ENCODE data around the gene SSX2IP. TPM values are rescaled to one million over a fixed set of nuclear protein-coding genes. Genes with fewer than 3 reads are reported as not detected.
A peak's percentile ranks its signal among the peaks of the same experiment; 100 is the strongest.

SSX2IP gene
- total RNA-seq, 1 experiment from 2014 or later = 28.0 TPM

- no peaks in the 10 kb centered on the region for H3K27me3 ChIP-seq (ENCODE audit: low read length)
- ChIA-PET CTCF (no interaction called here), POLR2A (ENCODE audit: unreplicated experiment) (interaction anchor here (0.6 kb wide), 1 partner anchor 177 kb away, joined by 3 read pairs; no protein-coding TSS in a partner anchor)
- no peaks in the 10 kb centered on the region for H3K9me2 ChIP-seq (replicated peaks; ENCODE audit: low read length)
- H3K4me1 ChIP-seq (ENCODE audit: insufficient read depth, low read length) = peaks cover 37% of the 10 kb centered on the region
- H3F3A ChIP-seq (ENCODE audit: low read length, unreplicated experiment) = peaks cover 15% of the 10 kb centered on the region
- no TSS peak for BruUV-seq (replicated peaks)
- H3K9ac ChIP-seq (ENCODE audit: low read length) = peak overlapping the region; percentile 71
- peak overlapping the region; percentile 47 for H3K4me3 ChIP-seq (ENCODE audit: low read length)
- no peak for TF ChIP-seq EZH2 (IDR thresholded peaks at IDR 0.05; ENCODE audit: low read length, unreplicated experiment)
- TF ChIP-seq CTCF (conservative IDR thresholded peaks at IDR 0.05; ENCODE audit: low read depth, low read length) = no peak
- TF ChIP-seq EZH2phosphoT487 (IDR thresholded peaks at IDR 0.05; ENCODE audit: borderline replicate concordance, low read length) = no peak
- peak overlapping the region; percentile 97 for H3K27ac ChIP-seq (ENCODE audit: low read length)
- no peaks in the 10 kb centered on the region for H3K36me3 ChIP-seq (ENCODE audit: low read depth, low read length)
- DNase-seq (peak; percentile 92), ATAC-seq (peak; percentile 64)
- no peaks in the 10 kb centered on the region for H4K20me1 ChIP-seq (ENCODE audit: low read length)
- no peaks in the 10 kb centered on the region for H3K9me3 ChIP-seq (ENCODE audit: low read length)
- peak overlapping the region; percentile 71 for H2AFZ ChIP-seq (ENCODE audit: low read length)
- H3K79me2 ChIP-seq (ENCODE audit: low read length) = no peaks in the 10 kb centered on the region
- intact Hi-C loops (cut with micrococcal nuclease) = loop anchor here (2.0 kb wide), 2 partner anchors 24 to 92 kb away; partner anchors contain the start of genes CTBS, GNG5 and SPATA1
- H3K4me2 ChIP-seq (ENCODE audit: low read length) = peak overlapping the region; percentile 84
Measured at GRCh38 chr1:84598846-84599741, 91.2 kb downstream of the SSX2IP start.

DNA sequence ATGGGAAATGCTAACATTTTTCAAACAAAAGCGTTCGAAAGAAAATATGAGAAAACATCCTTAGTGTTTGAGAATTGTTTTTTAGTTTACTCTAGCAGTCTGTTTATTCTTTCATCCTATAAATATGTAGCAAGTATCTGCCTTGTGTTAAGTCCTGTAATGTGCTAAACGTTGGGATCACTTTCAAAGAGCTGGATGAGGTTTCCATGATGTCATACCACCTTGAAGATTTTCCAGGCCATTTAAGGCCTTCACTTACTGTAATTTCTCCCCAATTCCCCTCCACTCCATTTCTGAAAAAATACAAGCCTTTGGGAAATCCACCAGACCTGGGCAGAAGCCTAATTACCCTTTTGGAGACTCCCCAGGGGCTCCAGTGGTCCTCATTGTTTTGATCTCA is 91.8 kb downstream of the SSX2IP start:
- no peaks in the 10 kb centered on the region for H3K9me3 ChIP-seq (ENCODE audit: low read length)

More for the DNA sequence above, 91.8 kb downstream of the SSX2IP start:
- Histone ChIP-seq H4K20me1 (ENCODE audit: low read length) (no peaks in the 10 kb centered on the region), H3K4me3 (ENCODE audit: low read length) (peak overlapping the region; percentile 47; the same call in 1 of the 2 replicates), H3K9me2 (replicated peaks; ENCODE audit: low read length) (no peaks in the 10 kb centered on the region), H3F3A (ENCODE audit: low read length, unreplicated experiment) (peaks cover 13% of the 10 kb centered on the region), H3K27me3 (ENCODE audit: low read length) (no peaks in the 10 kb centered on the region), H3K4me2 (ENCODE audit: low read length) (peak overlapping the region; percentile 84), H3K4me1 (ENCODE audit: insufficient read depth, low read length) (peaks cover 34% of the 10 kb centered on the region), H3K27ac (ENCODE audit: low read length) (peak overlapping the region; percentile 97), H3K36me3 (ENCODE audit: low read depth, low read length) (0 out of 2 replicates have a peak, but pooled peaks cover 3% of the 10 kb centered on the region), H3K79me2 (ENCODE audit: low read length) (no peaks in the 10 kb centered on the region), H2AFZ (ENCODE audit: low read length) (peak overlapping the region; percentile 71), H3K9ac (ENCODE audit: low read length) (peak overlapping the region; percentile 71)
- no TSS peak for BruUV-seq (replicated peaks)
- CTCF ChIA-PET = no interaction called here
- intact Hi-C loops (cut with micrococcal nuclease) = loop anchor here (2.0 kb wide), 2 partner anchors 24 to 92 kb away; partner anchors contain the start of genes CTBS, GNG5 and SPATA1
- POLR2A ChIA-PET (ENCODE audit: unreplicated experiment) = no interaction called here
- ATAC-seq (no peak), DNase-seq (no peak)
- TF ChIP-seq CTCF (conservative IDR thresholded peaks at IDR 0.05; ENCODE audit: low read depth, low read length) = no peak
- TF ChIP-seq EZH2phosphoT487 (IDR thresholded peaks at IDR 0.05; ENCODE audit: borderline replicate concordance, low read length) = no peak
- TF ChIP-seq EZH2 (IDR thresholded peaks at IDR 0.05; ENCODE audit: low read length, unreplicated experiment) = no peak
